Stimulated activated CD8-positive, alpha-beta memory T cell treated with anti-CD3 and anti-CD28 coated beads, Interleukin-12 subunit alpha, Interleukin-12 subunit beta, amount 100 ng/mL, for 1 hour (primary cell): Measurements from ENCODE around the gene MICALL1.
"Not testable (repeated sequence)": the region's sequence is repeated elsewhere in the genome, so short reads cannot be mapped to it uniquely, and the experiment has no call there.

Experiments used
- DNase-seq: peaks from one replicate; pipeline ENCODE4 v3.0.0-alpha.2; 2020; ENCODE audit warnings: low read depth

MICALL1 gene

GRCh38 chr22:37930270-37930951 is 24.3 kb downstream of the MICALL1 start:
- DNase-seq = no peak

- DNase-seq = no peak
Measured at GRCh38 chr22:37930952-37931440, 24.9 kb downstream of the MICALL1 start.

DNA sequence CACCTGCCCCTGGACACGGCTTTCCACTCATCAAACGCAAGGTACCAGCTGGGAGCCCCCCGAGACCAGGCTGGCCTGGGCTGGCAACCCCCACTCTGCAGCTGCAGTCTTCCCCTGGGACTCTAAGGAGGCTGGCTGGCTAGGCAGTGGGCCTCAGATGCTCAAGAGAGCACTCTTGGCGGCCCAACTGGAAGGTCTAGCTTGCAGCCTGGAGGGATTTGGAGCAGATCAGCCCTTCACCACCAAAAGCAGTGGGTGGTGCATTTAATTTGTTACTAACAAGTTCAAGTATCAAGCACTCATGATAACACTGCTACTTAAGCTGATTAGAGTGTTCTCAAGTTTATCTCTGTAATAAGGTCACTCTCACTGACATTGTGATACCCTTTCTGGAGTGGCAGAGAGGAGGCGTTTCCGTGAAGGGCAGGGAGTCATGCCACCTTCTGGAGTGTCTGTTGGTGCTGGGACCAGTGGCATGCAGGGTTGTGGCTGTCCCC is 25.8 kb downstream of the MICALL1 start:
- DNase-seq = no peak

DNA sequence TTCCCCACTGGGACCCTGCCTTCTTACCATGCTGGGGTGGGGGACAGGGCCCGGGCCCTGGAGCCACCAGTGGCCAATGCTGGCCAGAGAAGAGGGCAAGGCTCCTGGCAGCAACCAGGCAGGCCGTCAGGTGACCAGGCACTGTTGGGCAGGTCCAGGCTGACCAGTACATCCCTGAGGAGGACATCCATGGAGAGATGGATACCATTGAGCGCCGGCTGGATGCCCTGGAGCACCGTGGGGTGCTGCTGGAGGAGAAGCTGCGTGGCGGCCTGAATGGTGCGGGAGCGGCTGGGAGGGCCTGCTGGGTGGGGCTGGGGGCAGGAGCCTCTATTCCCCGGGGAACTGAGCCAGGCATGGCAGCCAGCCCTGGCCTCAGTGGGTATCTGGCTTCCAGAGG is 26.3 kb downstream of the MICALL1 start:
- DNase-seq = no peak

- DNase-seq = no peak
Measured at GRCh38 chr22:37932821-37933578, 26.9 kb downstream of the MICALL1 start.

GRCh38 chr22:37933711-37934376 is 27.7 kb downstream of the MICALL1 start:
- peak; percentile 61 for DNase-seq

DNA sequence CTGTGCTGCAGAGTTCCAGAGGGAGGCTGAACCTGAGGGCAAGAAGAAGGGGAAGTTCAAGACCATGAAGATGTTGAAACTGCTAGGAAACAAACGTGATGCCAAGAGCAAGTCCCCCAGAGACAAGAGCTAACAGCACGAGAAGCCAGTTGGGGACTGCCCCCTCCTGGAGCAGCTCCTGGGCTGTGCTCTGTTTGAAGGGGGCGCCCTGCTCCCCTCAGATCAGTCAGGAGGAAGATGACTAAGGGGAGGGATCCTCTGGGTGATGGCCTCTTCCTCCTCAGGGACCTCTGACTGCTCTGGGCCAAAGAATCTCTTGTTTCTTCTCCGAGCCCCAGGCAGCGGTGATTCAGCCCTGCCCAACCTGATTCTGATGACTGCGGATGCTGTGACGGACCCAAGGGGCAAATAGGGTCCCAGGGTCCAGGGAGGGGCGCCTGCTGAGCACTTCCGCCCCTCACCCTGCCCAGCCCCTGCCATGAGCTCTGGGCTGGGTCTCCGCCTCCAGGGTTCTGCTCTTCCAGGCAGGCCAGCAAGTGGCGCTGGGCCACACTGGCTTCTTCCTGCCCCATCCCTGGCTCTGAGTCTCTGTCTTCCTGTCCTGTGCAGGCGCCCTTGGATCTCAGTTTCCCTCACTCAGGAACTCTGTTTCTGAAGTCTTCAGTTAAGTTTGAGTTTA is 34.7 kb downstream of the MICALL1 start:
- no peak for DNase-seq

DNA sequence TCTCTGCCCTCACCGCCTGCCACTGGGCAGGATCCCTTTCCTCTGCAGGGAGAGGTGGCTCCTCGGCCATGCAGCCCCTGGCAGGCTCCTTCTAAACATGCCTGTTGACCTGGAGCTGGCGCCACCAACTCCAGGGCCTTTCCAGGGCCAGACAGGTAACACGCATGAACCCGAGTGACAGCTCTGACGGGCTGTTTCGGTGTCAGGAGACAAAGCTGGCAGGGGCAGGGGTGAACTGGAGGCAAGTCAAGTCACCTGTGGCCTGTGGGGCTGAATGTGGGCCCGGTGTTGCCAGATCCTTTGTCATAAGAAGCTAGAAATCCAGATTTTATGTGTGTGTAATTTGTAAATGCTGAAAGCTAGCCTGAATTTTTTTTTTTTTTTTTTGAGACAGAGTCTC is 36.0 kb downstream of the MICALL1 start:
- DNase-seq = no peak

DNA sequence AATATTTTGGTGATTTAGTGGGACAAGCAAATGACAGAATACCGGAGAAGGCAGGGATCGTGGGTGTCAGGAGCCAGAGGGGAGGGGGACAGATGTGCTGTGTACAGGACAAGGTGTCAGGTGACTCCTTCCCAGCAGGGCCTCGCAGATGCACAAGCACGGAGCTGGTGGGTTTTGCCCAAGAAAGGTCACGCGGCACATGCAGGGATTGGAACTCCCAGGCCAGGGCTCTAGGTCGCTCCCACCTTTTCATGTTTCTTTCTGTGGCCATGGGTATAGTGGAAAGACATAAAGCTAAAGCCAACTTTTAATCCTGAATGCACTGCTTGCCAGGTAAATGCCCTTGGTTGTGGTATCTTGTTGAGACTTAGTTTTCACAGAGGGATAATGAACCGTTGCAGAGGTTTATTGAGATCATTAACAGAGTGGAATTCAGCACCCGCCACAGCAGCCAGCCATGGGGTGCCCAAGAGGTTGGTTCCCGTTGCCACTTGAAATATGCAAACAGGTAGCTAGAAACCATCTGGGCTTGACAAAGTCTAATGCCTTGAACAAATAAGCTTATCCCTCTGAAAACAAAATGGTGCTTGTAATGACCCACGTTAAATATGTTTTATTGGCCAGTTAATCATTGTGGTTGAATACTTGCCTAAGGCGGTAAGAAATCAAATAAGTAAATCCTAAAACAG is 37.2 kb downstream of the MICALL1 start:
- DNase-seq = no peak

DNA sequence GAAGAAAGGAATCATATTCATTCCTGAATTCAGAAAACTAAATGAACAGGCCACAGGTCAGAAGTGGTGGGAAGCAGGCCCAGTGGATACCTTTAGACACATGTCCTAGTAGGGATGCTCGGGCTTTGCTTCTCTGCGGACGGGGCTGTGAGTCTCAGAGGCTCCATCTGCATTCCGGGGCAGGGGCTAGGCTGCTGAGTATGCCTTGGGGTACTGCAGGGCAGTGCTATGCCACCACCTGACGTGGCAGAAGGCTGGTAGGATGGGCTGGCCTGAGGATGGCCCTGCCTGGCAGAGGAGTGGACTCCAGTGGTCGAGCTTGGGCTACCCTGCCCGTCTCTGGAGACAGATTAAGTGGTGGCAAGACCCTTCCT is 37.7 kb downstream of the MICALL1 start:
- no peak for DNase-seq

- DNase-seq = not testable (repeated sequence)
Measured at GRCh38 chr22:37944423-37944822, 38.3 kb downstream of the MICALL1 start.

GRCh38 chr22:37947142-37947795 is 41.2 kb downstream of the MICALL1 start:
- not testable (repeated sequence) for DNase-seq

DNA sequence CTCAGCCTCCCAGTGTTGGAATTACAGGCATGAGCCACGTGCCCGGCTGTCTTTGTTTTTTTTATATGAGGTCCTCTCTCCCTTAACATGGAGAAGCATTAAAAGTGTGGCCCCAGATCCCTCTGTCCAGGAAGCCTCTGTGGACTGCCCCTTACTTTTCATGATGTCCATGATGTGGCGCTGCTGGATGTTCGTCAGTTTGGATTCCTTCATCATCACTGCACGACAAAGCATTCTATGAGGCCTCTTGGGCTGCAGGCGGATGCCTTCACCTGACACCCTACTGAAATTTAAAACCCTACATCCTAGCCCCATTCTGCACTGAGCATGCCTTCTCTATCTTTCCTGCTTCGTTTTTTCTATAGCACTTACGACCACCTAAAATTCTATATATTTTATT is 45.2 kb downstream of the MICALL1 start:
- no peak for DNase-seq

DNA sequence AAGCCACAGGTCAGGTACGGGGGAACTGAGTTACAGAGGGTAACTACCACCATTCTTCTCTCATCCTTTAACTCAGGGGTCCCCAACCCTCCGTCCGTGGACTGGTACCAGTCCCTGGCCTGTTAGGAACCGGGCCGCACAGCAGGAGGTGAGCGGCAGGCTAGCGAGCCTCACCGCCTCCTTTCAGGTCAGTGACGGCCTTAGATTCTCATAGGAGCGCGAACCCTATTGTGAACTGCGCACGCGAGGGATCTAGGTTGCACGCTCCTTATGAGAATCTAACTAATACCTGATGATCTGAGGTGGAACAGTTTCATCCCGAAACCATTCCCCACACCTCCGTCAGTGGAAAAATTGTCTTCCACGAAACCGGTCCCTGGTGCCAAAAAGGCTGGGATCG is 46.5 kb downstream of the MICALL1 start:
- DNase-seq = not testable (repeated sequence)

GRCh38 chr22:37953062-37953436 is 47.0 kb downstream of the MICALL1 start:
- DNase-seq = no peak

DNA sequence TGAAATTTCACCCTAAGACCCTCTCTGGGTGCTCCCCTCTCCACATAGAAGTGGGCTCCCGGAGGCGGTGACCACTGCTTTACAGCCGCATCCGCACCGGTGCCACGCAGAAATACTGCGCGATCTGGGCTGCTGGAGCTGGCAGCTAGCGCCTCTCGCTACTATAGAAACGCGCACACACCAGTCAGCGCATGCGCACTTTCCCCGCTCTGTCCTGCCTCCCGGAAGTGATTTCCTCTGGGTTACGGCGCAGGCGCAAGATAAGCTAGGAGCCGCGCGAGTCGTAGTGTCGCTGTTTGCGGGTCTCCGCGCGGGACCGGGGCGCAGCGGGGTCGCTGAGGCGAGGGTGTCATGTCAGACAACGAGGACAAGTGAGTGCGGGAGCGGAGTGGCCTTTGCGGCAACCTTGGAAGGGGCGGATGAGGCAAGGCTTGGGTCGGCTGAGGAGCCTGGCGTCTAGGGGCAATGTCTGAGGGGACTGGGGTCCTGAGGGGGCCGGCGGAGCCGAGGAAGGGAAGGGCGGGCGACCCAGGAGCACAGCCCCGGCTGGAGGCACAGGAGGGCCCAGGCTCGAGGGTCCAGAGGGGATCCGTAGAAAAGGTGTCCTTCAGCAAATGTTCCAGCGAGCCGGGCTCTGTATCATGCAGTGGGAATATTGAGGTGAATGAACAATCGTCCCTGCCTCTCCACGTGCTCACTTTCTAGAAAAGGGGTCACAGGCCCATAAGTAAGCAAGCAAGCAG is 47.5 kb downstream of the MICALL1 start, which contains the start of the genes C22orf23 and POLR2F:
Gene C22orf23 (minus strand): TSS at position 165 of the 743 bp plus-strand sequence. CDS start 452 bp downstream, outside the sequence.
Gene POLR2F (plus strand): TSS at position 263 of the 743 bp plus-strand sequence. CDS start 89 bp downstream, at position 352.
- peak; percentile 97 for DNase-seq

DNA sequence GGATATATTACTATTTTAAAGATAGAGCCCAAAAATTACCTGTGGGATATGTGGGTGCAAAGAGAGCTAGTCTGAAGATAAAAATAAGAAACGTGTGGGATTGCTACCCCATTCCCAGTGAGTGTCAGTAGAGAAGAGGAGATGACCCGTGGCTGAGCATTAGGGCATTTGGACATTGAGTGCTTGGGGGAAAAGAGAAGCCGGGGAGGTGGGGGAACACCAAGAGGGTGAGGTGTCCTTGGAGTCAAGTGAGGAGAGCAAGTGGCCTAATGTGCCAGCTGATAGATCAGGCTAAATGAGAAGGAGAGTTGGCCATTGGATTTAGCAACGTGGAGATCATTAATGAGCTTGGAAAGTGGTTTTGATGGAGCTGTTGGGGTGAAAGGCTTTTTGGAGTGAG is 48.6 kb downstream of the MICALL1 start:
- no peak for DNase-seq

DNA sequence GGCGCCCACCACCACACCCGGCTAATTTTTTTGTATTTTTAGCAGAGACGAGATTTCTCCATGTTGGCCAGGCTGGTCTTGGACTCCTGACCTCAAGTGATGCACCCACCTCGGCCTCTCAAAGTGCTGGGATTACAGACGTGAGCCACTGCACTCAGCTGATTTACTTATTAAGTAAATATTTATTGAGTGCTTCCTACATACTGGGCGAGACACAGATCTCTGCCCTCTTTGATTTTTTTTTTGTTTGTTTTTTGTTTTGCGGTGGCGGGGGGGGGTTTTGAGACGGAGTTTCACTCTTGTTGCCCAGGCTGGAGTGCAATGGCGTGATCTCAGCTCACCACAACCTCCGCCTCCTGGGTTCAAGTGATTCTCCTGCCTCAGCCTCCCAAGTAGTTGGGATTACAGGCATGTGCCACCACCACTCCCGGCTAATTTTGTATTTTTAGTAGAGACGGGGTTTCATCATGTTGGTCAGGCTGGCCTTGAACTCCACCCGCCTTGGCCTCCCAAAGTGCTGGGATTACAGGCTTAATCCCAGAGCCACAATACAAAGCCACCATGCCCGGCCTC is 49.8 kb downstream of the MICALL1 start:
- not testable (repeated sequence) for DNase-seq

GRCh38 chr22:37957232-37957631 is 51.1 kb downstream of the MICALL1 start:
- no peak for DNase-seq
